HG03025 (cell line): ENCODE results near the gene SEPSECS.

Experiments used
- ATAC-seq: cut with Tn5 transposase; IDR thresholded peaks from one replicate; pipeline ENCODE4 v1.9.1; 2021; ENCODE audit warnings: mild to moderate bottlenecking, moderate library complexity; ENCODE audit not compliant: unreplicated experiment, low FRiP score

The SEPSECS gene

DNA sequence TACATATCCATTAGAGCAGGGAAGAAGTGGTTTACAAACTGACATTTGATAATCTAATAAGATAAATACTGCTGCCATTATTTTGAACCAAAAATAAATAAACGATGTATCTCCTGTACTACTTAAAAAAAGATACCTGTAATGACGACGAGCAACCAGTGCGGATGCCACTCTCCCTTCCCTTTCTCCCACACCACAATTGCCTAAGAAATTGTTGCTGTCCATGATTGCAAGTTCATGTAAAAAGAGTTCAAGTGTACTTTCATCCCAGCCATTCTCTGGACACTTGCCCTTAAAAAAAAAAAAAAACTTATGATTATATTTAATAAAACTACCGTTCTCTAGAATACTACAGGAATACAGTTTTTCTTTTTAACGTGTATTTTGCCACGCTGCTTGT lies 1.4 kb downstream of the SEPSECS start:
- ATAC-seq: no peak

- ATAC-seq: no peak
Measured at GRCh38 chr4:25157081-25157480, 3.2 kb downstream of the SEPSECS start.

DNA sequence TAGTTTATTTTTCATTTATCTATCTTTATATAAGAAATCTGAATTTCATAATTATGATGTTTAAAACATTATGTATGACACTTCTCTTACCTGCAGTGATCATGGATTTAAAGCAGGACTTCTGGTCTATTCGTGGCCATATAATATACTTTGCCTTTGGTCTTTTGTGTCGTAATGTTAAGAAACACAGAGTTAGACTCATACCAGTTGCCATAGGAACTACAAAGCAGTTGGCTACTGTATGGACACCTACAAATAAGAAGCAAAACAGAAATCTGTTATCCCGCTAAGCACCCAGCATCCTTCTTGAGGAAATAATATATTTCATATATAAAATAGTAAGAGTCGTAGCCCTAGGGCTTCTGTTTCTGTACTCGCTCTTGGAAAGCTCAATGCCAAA lies 4.3 kb downstream of the SEPSECS start:
- ATAC-seq: no peak

DNA sequence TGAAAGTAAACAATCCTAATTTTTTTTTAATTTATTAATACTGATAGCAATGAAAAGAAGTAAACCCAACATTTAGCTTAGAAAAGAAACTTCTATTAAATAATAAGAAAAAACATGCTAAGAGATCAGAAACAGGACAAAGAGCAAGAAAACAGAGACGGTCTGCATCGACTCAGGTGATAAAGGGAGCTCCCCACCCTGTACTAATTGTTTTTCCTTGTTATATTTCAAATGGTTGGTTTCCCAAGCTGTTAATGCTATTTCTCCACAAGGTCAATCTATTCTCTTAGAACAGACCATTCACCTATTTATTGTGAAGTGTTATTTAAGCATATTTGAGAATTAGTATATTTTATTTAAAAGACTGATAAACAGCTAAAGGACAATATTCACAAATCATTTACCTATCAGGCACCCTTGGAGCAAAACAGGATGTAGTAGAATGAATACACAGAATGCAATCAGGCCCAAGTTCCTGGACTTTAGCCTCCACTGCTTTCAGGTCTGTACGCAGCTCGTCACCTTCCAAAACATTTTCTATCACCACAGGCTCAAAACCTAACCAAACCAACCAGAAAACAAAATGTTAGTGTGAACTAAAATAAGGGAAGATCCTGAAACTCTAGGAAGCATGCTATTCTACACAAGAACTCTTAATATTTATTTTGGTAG lies 5.5 kb downstream of the SEPSECS start:
- ATAC-seq: no peak

- ATAC-seq: no peak
Measured at GRCh38 chr4:25146076-25146475, 14.2 kb downstream of the SEPSECS start.

DNA sequence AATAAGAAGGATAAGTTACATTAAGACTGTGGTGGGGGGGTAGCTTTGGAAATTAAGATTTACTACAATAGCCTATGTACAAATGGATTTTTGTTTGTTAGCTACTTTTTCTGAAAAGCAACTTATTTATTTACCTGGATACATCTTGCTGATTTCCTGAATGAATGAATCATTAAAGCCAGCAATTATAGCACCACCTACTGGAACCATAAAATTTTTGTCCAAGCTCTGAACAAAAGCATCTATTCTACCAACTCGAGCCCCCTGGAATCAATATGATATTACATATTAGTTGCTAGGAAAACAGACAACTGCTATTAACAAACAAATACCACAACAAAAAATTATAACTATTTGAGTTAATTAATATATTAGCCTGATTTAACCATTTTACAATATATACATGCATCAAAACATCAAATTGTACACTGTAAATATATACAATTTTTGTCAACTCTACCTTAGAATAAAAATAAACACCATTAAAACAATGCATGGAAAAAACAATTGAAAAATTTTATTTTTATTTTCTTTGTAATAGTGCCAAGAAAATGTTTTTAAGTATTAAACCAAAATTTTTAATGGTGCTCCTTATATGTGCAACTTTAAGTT lies 15.3 kb downstream of the SEPSECS start:
- ATAC-seq: no peak

GRCh38 chr4:25142468-25142867 lies 17.8 kb downstream of the SEPSECS start:
- ATAC-seq: no peak

GRCh38 chr4:25141592-25141991 lies 18.7 kb downstream of the SEPSECS start:
- ATAC-seq: no peak

DNA sequence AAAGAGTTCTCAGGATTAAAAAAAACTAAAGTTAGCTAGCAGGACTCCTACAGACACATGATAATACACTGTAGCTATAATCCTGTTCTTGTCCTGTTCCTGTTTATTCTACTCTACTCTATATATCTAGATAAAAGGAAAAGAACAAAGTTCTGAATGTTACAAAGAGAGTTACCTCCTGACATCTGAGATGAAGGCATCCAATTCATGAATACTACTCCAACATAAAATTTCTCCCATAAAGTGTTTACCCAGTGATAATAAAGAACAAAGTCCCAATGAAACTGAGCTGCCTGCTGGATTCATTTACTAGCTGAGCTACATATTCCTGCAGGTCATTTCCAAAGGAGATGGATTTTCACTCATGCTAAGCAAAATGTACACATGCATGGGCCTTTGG lies 27.1 kb downstream of the SEPSECS start:
- ATAC-seq: no peak

GRCh38 chr4:25131926-25132325 lies 28.3 kb downstream of the SEPSECS start:
- ATAC-seq: no peak

DNA sequence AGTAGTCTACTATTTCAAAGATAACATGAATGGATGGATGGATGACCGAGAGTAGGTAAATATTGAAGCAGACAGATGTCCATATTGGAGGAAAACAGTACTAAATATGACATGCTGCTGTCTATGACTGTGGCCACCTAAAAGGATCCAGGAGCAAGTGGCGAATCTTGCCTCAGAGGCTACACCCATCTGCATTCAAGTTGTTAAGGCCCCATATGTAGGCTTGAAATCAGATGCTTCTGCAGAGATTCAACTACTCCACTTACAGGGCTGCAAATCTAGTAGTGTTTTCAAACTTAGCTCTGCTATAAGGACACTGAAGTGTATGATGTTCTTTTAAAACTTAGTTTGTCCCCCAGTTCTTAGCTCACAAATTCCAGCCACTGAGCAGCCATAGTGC lies 28.9 kb downstream of the SEPSECS start:
- ATAC-seq: no peak

DNA sequence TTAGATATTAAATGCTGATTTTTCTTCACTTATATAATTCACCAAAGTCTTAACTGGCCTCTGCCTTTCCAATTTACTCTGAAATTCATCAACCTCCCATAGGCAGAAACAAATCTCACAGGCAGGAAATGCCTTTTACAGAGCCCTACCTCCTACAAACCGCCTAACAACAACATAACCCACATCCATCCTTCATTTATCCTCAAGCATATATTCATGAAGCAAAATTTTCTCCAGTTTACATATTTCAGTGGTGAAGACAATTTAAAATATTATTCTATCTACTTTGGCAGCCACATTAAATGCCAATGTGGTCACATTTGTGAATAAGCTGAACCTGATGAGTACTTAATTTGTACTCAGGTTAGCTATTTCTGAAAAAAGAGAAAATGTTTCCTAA lies 30.3 kb downstream of the SEPSECS start:
- ATAC-seq: no peak

DNA sequence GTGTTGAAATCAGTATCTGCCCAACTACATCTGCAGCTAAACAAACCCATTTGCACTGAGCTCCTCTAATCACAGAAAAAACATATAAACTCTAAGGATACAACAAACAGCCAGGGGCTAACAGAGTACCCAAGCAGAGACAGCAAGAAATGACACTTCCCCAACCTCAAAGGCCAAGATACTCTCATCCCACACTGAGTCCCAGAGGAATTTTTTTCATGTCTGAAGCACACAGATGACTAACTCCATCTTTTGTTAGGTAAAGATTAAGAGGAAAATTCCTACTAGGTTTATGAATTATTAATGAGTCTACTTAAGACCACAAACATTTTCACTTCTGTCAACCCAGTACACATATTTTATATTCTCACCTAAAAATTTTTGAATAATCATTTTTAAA lies 31.6 kb downstream of the SEPSECS start:
- ATAC-seq: no peak

- ATAC-seq: peak; percentile 84
Measured at GRCh38 chr4:25123236-25123635, 37.0 kb downstream of the SEPSECS start.

DNA sequence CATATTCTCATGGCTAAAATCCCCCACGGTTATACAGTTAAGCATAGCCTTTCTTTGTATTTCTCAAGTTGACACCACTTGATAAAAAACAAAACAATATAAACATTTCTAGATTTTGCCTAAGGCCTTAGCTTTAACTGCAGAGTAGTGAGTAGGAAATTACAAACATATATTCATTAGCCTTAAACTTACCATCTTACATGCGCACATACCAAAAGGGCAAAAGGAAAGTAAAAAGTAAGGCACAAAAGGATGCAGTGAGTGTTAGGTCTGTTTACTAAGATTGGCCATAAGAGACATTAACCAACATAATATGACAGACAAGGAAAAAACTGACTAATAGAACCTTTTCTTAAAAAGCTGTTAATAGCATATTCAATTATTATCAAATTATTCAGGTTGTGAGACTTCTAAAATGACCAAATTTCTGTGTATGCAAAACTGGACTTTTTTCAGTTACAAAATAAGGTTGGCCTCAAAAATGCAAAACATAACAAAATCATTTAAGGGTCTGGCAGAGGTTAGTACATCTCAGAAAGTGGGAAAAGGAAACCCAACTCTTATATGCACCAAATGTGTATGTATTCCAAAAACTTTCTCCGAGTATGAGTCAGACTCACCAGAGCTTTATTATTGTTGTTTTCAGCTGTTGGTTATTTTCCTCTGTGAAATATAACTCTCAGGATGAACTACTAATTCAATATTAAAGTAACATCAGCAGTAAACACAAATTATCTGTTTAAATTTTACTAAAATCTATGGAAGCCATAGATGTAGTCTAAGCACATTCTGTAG lies 39.9 kb downstream of the SEPSECS start:
- ATAC-seq: no peak

GRCh38 chr4:25117716-25118472 lies 42.4 kb downstream of the SEPSECS start:
- ATAC-seq: no peak

- no peak for ATAC-seq
Measured at GRCh38 chr4:25117274-25117673, 43.0 kb downstream of the SEPSECS start.

DNA sequence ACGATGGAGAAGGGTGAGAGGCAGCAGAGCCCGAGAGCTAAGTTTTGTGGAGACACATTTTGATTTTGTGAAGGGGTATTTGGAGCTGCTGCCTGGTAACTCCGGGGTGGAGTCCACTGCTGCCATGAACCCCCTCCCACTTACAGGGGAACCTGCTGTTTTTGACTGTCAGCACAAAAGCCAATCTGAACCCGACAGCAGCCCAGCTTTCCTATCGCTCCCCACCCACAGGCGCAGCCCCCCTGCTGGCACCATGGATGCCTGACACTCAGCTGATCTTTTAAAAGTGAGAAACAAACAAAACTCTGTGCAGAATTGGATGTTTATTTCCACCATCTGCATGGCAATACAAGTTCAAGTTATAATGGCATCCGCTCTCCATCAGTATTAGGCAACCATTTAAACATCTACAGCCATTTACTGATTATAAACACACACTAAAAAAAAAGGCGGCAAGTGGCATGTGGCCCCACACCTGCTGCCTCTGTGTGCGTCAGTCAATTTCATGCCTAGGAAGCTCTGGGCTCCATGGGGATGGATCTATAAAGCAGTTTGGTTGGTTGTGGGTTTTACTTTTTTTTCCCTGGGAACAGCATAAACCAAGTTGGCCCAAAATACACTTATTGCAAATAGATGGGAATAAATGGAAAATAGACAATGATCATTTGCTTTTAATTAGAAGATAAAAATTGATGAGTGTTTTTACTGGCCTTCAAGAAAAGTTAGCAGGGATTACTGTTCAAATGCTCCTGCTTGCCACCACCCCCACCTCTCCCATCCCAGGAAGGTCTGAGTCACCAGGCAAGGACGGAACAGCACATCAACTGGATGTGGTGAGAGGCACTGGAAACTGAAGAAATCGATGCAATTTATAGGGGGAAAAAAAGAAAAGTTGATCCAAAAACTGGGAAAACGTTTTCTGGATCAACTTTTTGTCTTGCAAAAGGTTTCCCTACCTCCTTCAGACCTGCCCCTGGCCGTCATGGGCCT lies 46.0 kb downstream of the SEPSECS start:
- no peak for ATAC-seq

- ATAC-seq: no peak
Measured at GRCh38 chr4:25112995-25113380, 47.3 kb downstream of the SEPSECS start.
